Measurements from ENCODE around the gene SLC45A3.

SLC45A3 gene

DNA sequence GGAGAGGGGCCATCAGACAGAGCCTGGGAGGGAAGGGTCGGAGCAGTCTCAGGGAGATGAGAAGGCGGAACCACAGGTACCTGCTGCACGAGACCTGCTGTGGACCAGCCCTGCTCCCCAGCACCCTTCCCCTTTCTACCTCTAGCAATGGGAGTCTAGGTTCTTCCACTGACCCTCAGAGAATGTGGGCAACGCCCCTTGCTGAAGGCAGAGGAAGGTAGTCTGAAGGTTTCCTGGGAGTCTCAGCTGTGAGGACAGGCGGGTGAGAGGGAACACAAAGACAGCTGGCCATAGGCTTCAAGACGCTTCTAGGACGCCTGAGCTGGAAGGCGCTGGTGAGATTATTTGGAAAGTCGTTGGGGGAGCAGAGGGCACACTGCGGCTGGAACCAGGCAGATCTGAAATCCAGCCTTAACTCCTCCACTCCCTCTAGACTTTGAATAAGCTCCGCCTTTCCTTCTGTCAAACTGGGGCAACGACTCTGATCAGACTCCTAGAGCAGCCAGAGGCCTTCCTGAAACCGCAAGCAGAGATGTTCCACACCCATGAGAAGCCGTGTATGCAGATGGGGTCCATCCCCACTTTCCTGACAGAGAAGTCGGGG is 18.1 kb downstream of the SLC45A3 start:
- H3K27ac Mint-ChIP-seq, result peak overlapping the region in 1 of 3 experiments; percentile 41
- peaks cover 4% of the 10 kb centered on the region for H3K27me3 Mint-ChIP-seq (ENCODE audit: low read depth)
- H3K4me3 Mint-ChIP-seq, result no peak overlapping the region
- no peaks in the 10 kb centered on the region for H3K36me3 Mint-ChIP-seq (ENCODE audit: low read depth)
- peaks cover 46% of the 10 kb centered on the region for H3K4me1 Mint-ChIP-seq
- H3K9me3 Mint-ChIP-seq, result no peaks in the 10 kb centered on the region
- TF ChIP-seq, protein P1, sequence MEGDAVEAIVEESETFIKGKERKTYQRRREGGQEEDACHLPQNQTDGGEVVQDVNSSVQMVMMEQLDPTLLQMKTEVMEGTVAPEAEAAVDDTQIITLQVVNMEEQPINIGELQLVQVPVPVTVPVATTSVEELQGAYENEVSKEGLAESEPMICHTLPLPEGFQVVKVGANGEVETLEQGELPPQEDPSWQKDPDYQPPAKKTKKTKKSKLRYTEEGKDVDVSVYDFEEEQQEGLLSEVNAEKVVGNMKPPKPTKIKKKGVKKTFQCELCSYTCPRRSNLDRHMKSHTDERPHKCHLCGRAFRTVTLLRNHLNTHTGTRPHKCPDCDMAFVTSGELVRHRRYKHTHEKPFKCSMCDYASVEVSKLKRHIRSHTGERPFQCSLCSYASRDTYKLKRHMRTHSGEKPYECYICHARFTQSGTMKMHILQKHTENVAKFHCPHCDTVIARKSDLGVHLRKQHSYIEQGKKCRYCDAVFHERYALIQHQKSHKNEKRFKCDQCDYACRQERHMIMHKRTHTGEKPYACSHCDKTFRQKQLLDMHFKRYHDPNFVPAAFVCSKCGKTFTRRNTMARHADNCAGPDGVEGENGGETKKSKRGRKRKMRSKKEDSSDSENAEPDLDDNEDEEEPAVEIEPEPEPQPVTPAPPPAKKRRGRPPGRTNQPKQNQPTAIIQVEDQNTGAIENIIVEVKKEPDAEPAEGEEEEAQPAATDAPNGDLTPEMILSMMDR (IDR thresholded peaks at IDR 0.05; ENCODE audit: unreplicated experiment in 3 of 3), result no peak

DNA sequence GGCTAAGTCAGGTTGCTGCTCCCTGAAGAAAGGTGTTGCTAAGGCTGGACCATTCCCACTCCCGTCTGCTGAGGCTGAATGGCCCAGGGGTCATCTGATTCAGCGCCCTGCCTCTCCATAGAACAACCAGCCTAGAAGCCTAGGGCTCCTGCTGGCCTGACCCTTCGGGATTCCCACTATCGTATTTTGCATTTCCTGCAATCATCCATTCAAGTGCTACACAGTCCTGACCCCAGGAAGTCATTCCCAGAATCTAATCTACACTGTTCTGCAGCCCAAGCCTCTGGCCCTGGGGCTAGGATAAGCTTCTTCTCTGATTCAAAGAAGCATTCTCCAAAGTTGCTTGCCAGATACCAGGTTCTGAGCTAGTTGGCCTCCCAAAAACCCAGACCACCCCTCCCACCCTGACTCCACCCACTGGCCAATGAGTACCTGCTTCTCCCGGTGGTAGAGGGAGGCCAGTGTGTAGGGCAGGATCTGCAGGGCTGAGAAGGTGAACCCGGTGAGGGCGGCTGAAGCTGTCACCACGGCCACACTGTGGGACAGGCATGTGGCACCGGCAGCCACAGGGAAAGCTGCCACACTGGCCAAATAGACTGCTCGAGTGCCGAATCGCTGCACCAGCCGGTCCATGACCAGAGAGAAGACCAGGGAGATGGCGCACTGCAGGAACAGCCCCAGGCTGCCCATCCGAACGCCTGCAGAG is 18.7 kb downstream of the SLC45A3 start:
- Mint-ChIP-seq H3K9me3 (no peaks in the 10 kb centered on the region), H3K36me3 (ENCODE audit: low read depth) (no peaks in the 10 kb centered on the region), H3K27me3 (ENCODE audit: low read depth) (peaks cover 4% of the 10 kb centered on the region), H3K27ac (no peak overlapping the region), H3K4me1 (peaks cover 46% of the 10 kb centered on the region), H3K4me3 (no peak overlapping the region)
- TF ChIP-seq, protein P1 (IDR thresholded peaks at IDR 0.05; ENCODE audit: unreplicated experiment in 3 of 3), result no peak

DNA sequence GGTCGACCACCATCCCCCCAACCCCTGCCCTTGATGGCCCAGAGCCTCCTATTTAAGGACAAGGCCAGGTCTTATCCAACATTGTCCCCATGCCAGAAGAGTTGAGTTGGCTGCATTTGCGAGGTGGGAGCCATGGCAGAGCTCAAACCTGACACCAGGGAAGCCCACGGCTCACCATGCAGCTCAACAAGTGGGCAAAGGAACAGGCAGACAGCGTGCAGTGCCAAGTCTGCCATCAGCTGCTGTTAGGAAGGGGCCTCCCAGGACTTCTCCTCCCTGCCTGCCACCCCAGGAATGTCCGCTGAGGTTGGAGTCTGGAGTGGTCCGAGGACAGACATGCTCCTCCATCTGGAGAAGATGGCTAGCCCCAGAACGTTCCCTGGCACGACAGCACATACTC is 19.9 kb downstream of the SLC45A3 start:
- no peak overlapping the region for H3K27ac Mint-ChIP-seq
- peaks cover 4% of the 10 kb centered on the region for H3K27me3 Mint-ChIP-seq (ENCODE audit: low read depth)
- H3K4me3 Mint-ChIP-seq, result no peak overlapping the region
- no peaks in the 10 kb centered on the region for H3K36me3 Mint-ChIP-seq (ENCODE audit: low read depth)
- TF ChIP-seq, protein P1 (IDR thresholded peaks at IDR 0.05; ENCODE audit: unreplicated experiment in 3 of 3), result no peak
- peaks cover 35% of the 10 kb centered on the region for H3K4me1 Mint-ChIP-seq
- H3K9me3 Mint-ChIP-seq, result no peaks in the 10 kb centered on the region

DNA sequence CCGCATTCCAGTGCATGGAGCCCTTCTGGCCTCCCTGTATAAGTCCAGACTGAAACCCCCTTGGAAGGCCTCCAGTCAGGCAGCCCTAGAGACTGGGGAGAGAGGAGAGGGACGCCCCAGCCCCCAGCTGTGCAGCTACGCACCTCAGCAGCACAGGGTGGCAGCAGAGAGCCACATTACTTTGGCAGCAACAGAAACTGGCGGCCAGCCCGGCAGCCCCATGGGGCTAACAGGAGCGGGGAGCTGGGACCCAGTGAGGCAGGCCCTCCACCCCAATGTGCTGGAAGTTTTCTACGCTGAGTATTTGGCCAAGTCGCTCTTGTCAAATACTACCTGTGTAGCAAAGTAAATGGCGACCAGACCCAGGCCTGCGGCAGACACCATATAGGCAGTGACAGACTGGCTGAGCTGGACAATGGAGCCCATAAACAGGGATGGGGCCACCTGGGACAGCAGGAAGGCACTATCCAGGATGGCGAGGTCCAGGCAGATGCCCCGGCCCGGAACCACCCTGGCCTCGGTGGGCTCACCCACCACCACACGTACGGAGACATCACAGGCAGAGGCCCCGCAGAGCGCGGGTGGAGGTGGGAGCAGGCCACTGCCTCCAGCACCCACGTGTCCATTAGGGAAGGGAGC is 21.2 kb downstream of the SLC45A3 start:
- no peaks in the 10 kb centered on the region for H3K36me3 Mint-ChIP-seq (ENCODE audit: low read depth)
- peak overlapping the region in 2 of 3 experiments; percentile 27 to 44 for H3K27ac Mint-ChIP-seq
- H3K27me3 Mint-ChIP-seq (ENCODE audit: low read depth), result peaks cover 4% of the 10 kb centered on the region

DNA sequence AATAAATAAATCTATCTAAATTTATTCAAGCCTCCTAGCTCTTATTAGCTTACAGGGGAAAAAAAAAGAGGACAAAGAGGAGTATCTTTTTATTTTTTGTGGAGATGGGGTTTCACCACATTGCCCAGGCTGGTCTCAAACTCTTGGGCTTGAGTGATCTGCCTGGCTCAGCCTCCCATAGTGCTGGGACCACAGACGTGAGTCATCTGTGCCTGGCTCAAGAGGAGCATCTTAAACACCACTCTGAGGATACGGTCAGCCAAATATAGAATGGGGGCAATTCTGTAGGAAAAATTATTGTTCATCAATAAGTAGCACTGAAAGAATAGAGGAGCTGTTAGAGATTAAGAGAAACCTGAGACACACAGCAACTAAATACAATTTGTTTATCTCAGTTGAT is 24.1 kb downstream of the SLC45A3 start:
- Mint-ChIP-seq H3K27me3 (ENCODE audit: low read depth) (peaks cover 4% of the 10 kb centered on the region), H3K9me3 (no peaks in the 10 kb centered on the region), H3K27ac (no peak overlapping the region), H3K4me1 (peaks cover 18% of the 10 kb centered on the region), H3K36me3 (ENCODE audit: low read depth) (no peaks in the 10 kb centered on the region), H3K4me3 (no peak overlapping the region)
- TF ChIP-seq, protein P1 (IDR thresholded peaks at IDR 0.05; ENCODE audit: unreplicated experiment in 3 of 3), result no peak

More for the DNA sequence above, 21.2 kb downstream of the SLC45A3 start:
- Mint-ChIP-seq H3K4me3 (no peak overlapping the region), H3K9me3 (no peaks in the 10 kb centered on the region), H3K4me1 (peaks cover 29% of the 10 kb centered on the region)
- TF ChIP-seq, protein P1 (IDR thresholded peaks at IDR 0.05; ENCODE audit: unreplicated experiment in 3 of 3), result peak; percentile 90 to 95 (median 93)

Measured in nephron (organoid).